HEK293 (cell line): ENCODE results near the gene LMBRD2.

ENCODE experiments used
- GLIS1 ChIP-seq: fragments of 450-650 bp; formaldehyde crosslinking; IDR thresholded peaks from 2 replicates; pipeline ENCODE4 v1.5.1; 2016; ENCODE audit warnings: missing biosample characterization, missing genetic modification characterization
- KLF16 ChIP-seq: fragments of 450-650 bp; formaldehyde crosslinking; IDR thresholded peaks from 2 replicates; pipeline ENCODE4 v1.5.1; 2017; ENCODE audit warnings: missing biosample characterization, missing genetic modification characterization
- KLF8 ChIP-seq: fragments of 450-650 bp; formaldehyde crosslinking; IDR thresholded peaks from 2 replicates; pipeline ENCODE4 v1.5.1; 2016; ENCODE audit warnings: missing biosample characterization, missing genetic modification characterization
- KLF9 ChIP-seq: fragments of 450-650 bp; formaldehyde crosslinking; IDR thresholded peaks from 2 replicates; pipeline ENCODE4 v1.5.1; 2016; ENCODE audit warnings: missing biosample characterization, missing genetic modification characterization, low read depth
- ZBTB48 ChIP-seq: fragments of 450-650 bp; formaldehyde crosslinking; IDR thresholded peaks from 2 replicates; pipeline ENCODE4 v1.5.1; 2016; ENCODE audit warnings: missing biosample characterization, missing genetic modification characterization
- ZEB2 ChIP-seq: fragments of 450-650 bp; formaldehyde crosslinking; IDR thresholded peaks from 2 replicates; pipeline ENCODE4 v1.5.1; 2016; ENCODE audit warnings: missing biosample characterization, missing genetic modification characterization
- ZNF114 ChIP-seq: fragments of 450-650 bp; formaldehyde crosslinking; IDR thresholded peaks from 2 replicates; pipeline ENCODE4 v1.5.0; 2017; ENCODE audit warnings: missing biosample characterization, missing genetic modification characterization
- ZNF133 ChIP-seq: fragments of 450-650 bp; formaldehyde crosslinking; IDR thresholded peaks from 2 replicates; pipeline ENCODE4 v1.5.1; 2016; ENCODE audit warnings: missing biosample characterization, missing genetic modification characterization
- ZNF19 ChIP-seq: fragments of 450-650 bp; formaldehyde crosslinking; IDR thresholded peaks from 2 replicates; pipeline ENCODE4; 2016; ENCODE audit warnings: missing biosample characterization, missing genetic modification characterization, low read depth
- ZNF223 ChIP-seq: fragments of 450-650 bp; formaldehyde crosslinking; IDR thresholded peaks from 2 replicates; pipeline ENCODE4 v1.5.1; 2016; ENCODE audit warnings: missing biosample characterization, missing genetic modification characterization
- ZNF239 ChIP-seq: fragments of 450-650 bp; formaldehyde crosslinking; IDR thresholded peaks from 2 replicates; pipeline ENCODE4 v1.5.1; 2016; ENCODE audit warnings: missing biosample characterization, missing genetic modification characterization
- ZNF248 ChIP-seq: fragments of 450-650 bp; formaldehyde crosslinking; IDR thresholded peaks from 2 replicates; pipeline ENCODE4 v1.5.1; 2017; ENCODE audit warnings: missing biosample characterization, missing genetic modification characterization
- ZNF274 ChIP-seq, 2 experiments: fragments of 200-500 bp in 1 of 2; fragments of 450-650 bp in 1 of 2; sonication (Bioruptor generic) in 1 of 2; formaldehyde crosslinking in 1 of 2; IDR thresholded peaks; 2 replicates each; pipeline versions ENCODE4 v1.5.1 to v1.6.1; 2014 to 2016; ENCODE audit warnings: borderline replicate concordance in 1 of 2, inconsistent platforms in 1 of 2, low read length in 1 of 2, missing biosample characterization in 1 of 2, missing genetic modification characterization in 1 of 2
- ZNF335 ChIP-seq: fragments of 450-650 bp; formaldehyde crosslinking; conservative IDR thresholded peaks from 2 replicates; pipeline ENCODE4 v1.5.1; 2016; ENCODE audit warnings: missing biosample characterization, missing genetic modification characterization
- ZNF404 ChIP-seq: fragments of 450-650 bp; formaldehyde crosslinking; IDR thresholded peaks from 2 replicates; pipeline ENCODE4 v1.5.1; 2017; ENCODE audit warnings: missing biosample characterization, missing genetic modification characterization
- ZNF521 ChIP-seq: fragments of 450-650 bp; formaldehyde crosslinking; IDR thresholded peaks from 2 replicates; pipeline ENCODE4 v1.5.1; 2017; ENCODE audit warnings: missing biosample characterization, mild to moderate bottlenecking, missing genetic modification characterization
- ZNF529 ChIP-seq: fragments of 450-650 bp; formaldehyde crosslinking; IDR thresholded peaks from 2 replicates; pipeline ENCODE4 v1.5.1; 2017; ENCODE audit warnings: missing genetic modification characterization, missing biosample characterization; ENCODE audit not compliant: insufficient replicate concordance
- ZNF555 ChIP-seq: fragments of 450-650 bp; formaldehyde crosslinking; conservative IDR thresholded peaks from 2 replicates; pipeline ENCODE4 v1.5.1; 2017; ENCODE audit warnings: missing biosample characterization, mild to moderate bottlenecking, missing genetic modification characterization, inconsistent platforms
- ZNF585B ChIP-seq: fragments of 450-650 bp; formaldehyde crosslinking; IDR thresholded peaks from 2 replicates; pipeline ENCODE4 v1.5.1; 2016; ENCODE audit warnings: missing biosample characterization, missing genetic modification characterization
- ZNF610 ChIP-seq: fragments of 450-650 bp; formaldehyde crosslinking; IDR thresholded peaks from 2 replicates; pipeline ENCODE4 v1.5.1; 2016; ENCODE audit warnings: missing biosample characterization, missing genetic modification characterization, borderline replicate concordance
- ZNF624 ChIP-seq: fragments of 450-650 bp; formaldehyde crosslinking; IDR thresholded peaks from 2 replicates; pipeline ENCODE4 v1.5.1; 2017; ENCODE audit warnings: missing biosample characterization, missing genetic modification characterization
- ZNF660 ChIP-seq: fragments of 450-650 bp; IDR thresholded peaks from 2 replicates; pipeline ENCODE4 v1.5.1; 2018; ENCODE audit warnings: missing biosample characterization, mild to moderate bottlenecking, missing genetic modification characterization
- ZNF664 ChIP-seq: fragments of 450-650 bp; formaldehyde crosslinking; IDR thresholded peaks from 2 replicates; pipeline ENCODE4 v1.5.1; 2016; ENCODE audit warnings: missing biosample characterization, missing genetic modification characterization
- ZNF792 ChIP-seq: fragments of 450-650 bp; formaldehyde crosslinking; IDR thresholded peaks from 2 replicates; pipeline ENCODE4 v1.5.1; 2016; ENCODE audit warnings: missing biosample characterization, missing genetic modification characterization
- TF ChIP-seq, protein P1 (sequence below): fragments of 450-650 bp; formaldehyde crosslinking; IDR thresholded peaks from 2 replicates; pipeline ENCODE4 v1.5.1; 2016; ENCODE audit warnings: missing biosample characterization, missing genetic modification characterization
- TF ChIP-seq, protein P2 (sequence below): fragments of 450-650 bp; formaldehyde crosslinking; IDR thresholded peaks from 2 replicates; pipeline ENCODE4 v1.5.1; 2016; ENCODE audit warnings: missing biosample characterization, missing genetic modification characterization

Gene LMBRD2

DNA sequence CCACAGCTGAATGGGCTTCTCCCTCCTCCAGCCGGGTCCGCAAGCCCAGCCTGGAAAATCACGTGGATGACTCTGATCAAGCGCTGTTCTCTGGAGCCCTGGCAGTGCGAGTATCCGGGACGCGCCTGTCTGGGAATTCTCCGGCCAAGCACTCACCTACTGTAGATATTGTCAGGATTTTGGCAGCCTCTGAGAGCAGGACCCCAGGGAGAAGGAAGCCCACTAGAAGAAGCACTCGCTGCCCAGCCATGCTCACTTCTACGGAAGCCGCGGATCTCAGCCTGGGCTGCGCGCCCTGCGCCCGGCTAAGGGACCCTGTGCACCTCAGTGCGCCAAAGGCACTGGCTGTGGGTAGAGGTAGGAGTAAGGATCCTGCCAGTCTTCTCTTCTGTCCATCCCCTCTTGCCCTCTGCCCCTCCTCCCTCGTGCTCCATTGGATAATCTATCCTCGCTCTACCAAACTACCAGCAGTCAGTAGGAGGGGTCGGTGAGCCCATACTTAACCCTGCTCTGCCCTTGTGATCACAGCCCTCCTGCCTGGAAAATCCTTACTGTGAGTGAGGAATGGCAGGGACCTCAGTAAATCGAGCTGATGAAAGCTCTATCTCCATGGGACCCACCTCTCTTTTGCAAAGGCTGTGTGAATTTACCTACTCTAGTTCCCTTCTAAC is 85.0 kb downstream of the LMBRD2 start, which contains the start of gene UGT3A2 (continued):
- TF ChIP-seq ZNF239 (tag by site-specific recombination): no peak
- no peak for TF ChIP-seq ZNF664 (tag by site-specific recombination)
- no peak for TF ChIP-seq ZNF223 (tag by site-specific recombination)
- TF ChIP-seq KLF16 (tag by site-specific recombination): no peak
- TF ChIP-seq ZNF660 (tag by site-specific recombination): no peak
- TF ChIP-seq ZNF248 (tag by site-specific recombination): no peak
- TF ChIP-seq, protein P1, sequence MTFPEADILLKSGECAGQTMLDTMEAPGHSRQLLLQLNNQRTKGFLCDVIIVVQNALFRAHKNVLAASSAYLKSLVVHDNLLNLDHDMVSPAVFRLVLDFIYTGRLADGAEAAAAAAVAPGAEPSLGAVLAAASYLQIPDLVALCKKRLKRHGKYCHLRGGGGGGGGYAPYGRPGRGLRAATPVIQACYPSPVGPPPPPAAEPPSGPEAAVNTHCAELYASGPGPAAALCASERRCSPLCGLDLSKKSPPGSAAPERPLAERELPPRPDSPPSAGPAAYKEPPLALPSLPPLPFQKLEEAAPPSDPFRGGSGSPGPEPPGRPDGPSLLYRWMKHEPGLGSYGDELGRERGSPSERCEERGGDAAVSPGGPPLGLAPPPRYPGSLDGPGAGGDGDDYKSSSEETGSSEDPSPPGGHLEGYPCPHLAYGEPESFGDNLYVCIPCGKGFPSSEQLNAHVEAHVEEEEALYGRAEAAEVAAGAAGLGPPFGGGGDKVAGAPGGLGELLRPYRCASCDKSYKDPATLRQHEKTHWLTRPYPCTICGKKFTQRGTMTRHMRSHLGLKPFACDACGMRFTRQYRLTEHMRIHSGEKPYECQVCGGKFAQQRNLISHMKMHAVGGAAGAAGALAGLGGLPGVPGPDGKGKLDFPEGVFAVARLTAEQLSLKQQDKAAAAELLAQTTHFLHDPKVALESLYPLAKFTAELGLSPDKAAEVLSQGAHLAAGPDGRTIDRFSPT (tag by site-specific recombination): no peak; the same call in 1 of the 2 replicates
- TF ChIP-seq ZNF521: no peak
- TF ChIP-seq ZNF114 (tag by site-specific recombination): no peak
- no peak for TF ChIP-seq ZNF404 (tag by site-specific recombination)
- TF ChIP-seq ZNF529 (tag by site-specific recombination): no peak
- no peak for TF ChIP-seq ZNF792 (tag by site-specific recombination)
- TF ChIP-seq ZNF555 (tag by site-specific recombination): no peak
- TF ChIP-seq, protein P2, sequence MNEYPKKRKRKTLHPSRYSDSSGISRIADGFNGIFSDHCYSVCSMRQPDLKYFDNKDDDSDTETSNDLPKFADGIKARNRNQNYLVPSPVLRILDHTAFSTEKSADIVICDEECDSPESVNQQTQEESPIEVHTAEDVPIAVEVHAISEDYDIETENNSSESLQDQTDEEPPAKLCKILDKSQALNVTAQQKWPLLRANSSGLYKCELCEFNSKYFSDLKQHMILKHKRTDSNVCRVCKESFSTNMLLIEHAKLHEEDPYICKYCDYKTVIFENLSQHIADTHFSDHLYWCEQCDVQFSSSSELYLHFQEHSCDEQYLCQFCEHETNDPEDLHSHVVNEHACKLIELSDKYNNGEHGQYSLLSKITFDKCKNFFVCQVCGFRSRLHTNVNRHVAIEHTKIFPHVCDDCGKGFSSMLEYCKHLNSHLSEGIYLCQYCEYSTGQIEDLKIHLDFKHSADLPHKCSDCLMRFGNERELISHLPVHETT (tag by site-specific recombination): no peak
- no peak for TF ChIP-seq ZNF19 (tag by site-specific recombination)
- TF ChIP-seq ZNF274 (IDR thresholded peaks at IDR 0.05; ENCODE audit: low read length): no peak
- no peak for TF ChIP-seq ZNF274 (tag by site-specific recombination; IDR thresholded peaks at IDR 0.05; ENCODE audit: borderline replicate concordance)
- no peak for TF ChIP-seq ZNF585B (tag by site-specific recombination)
- no peak for TF ChIP-seq KLF8 (tag by site-specific recombination)
- no peak for TF ChIP-seq KLF9 (tag by site-specific recombination)
- TF ChIP-seq ZNF335 (tag by site-specific recombination): peak; percentile 97
- TF ChIP-seq ZNF624 (tag by site-specific recombination): no peak
- peak; percentile 99 for TF ChIP-seq ZBTB48 (tag by site-specific recombination)
- no peak for TF ChIP-seq ZEB2
- peak; percentile 55 for TF ChIP-seq GLIS1 (tag by site-specific recombination)
- TF ChIP-seq ZNF610: no peak
- TF ChIP-seq ZNF133 (tag by site-specific recombination): no peak
